Fibroblast of lung (primary cell): ENCODE measurements around the gene CNTN4. TPM values are rescaled to one million over a fixed set of nuclear protein-coding genes. Genes with fewer than 3 reads are reported as not detected.

ENCODE experiments used
- DNase-seq, 2 donors: peaks; one replicate each; pipeline versions ENCODE4 v3.0.0 to v3.0.0-alpha.2; 2010; ENCODE audit warnings: low read depth in 2 of 2
- H2AFZ ChIP-seq: 2 replicates; pipeline ENCODE4 v1.5.1; 2012; ENCODE audit warnings: low read length, control low read depth, inconsistent platforms
- H3K27ac ChIP-seq: 2 replicates; pipeline ENCODE4 v1.5.1; 2011; ENCODE audit warnings: low read length, control low read depth; ENCODE audit not compliant: insufficient read depth
- H3K27me3 ChIP-seq: 2 replicates; pipeline ENCODE4 v1.5.1; 2011; ENCODE audit warnings: mild to moderate bottlenecking, low read length; ENCODE audit not compliant: control insufficient read depth, insufficient read depth
- H3K36me3 ChIP-seq: 2 replicates; pipeline ENCODE4 v1.5.1; 2011; ENCODE audit warnings: low read length; ENCODE audit not compliant: control insufficient read depth, insufficient read depth
- H3K4me1 ChIP-seq: 2 replicates; pipeline ENCODE4 v1.5.1; 2011; ENCODE audit warnings: low read length; ENCODE audit not compliant: control insufficient read depth, insufficient read depth; ENCODE audit errors: extremely low read depth
- H3K4me2 ChIP-seq: 2 replicates; pipeline ENCODE4 v1.5.1; 2011; ENCODE audit warnings: low read length, control low read depth; ENCODE audit not compliant: insufficient read depth; ENCODE audit errors: extremely low read depth
- H3K4me3 ChIP-seq, 4 experiments: fragments of 200-600 bp in 1 of 4; sonication (generic) in 1 of 4; replicated peaks in 1 of 4; 2 replicates each; pipeline ENCODE4 v1.5.1; 2011 to 2016; ENCODE audit warnings: low read length in 4 of 4, low read depth in 3 of 4, mild to moderate bottlenecking in 3 of 4, control low read depth in 2 of 4, inconsistent platforms in 1 of 4, mixed read lengths in 1 of 4; ENCODE audit not compliant: insufficient read depth in 1 of 4; ENCODE audit errors: control extremely low read depth in 1 of 4
- H3K79me2 ChIP-seq: 2 replicates; pipeline ENCODE4 v1.5.1; 2012; ENCODE audit warnings: mild to moderate bottlenecking, low read length, inconsistent platforms; ENCODE audit not compliant: control insufficient read depth, insufficient read depth
- H3K9ac ChIP-seq: 2 replicates; pipeline ENCODE4 v1.5.1; 2011; ENCODE audit warnings: mild to moderate bottlenecking, low read length, control low read depth; ENCODE audit not compliant: insufficient read depth
- H3K9me3 ChIP-seq: 2 replicates; pipeline ENCODE4 v1.5.1; 2012; ENCODE audit warnings: low read depth, low read length; ENCODE audit not compliant: control insufficient read depth, insufficient read depth
- H4K20me1 ChIP-seq: 2 replicates; pipeline ENCODE4 v1.5.1; 2011; ENCODE audit warnings: low read length; ENCODE audit not compliant: control insufficient read depth, insufficient read depth; ENCODE audit errors: extremely low read depth
- CTCF ChIP-seq, 2 donors: IDR thresholded peaks in 1 of 2; conservative IDR thresholded peaks in 1 of 2; 1 replicate in 1 of 2; 2 replicates in 1 of 2; pipeline ENCODE4 v1.5.1; 2011 to 2012; ENCODE audit warnings: low read length in 2 of 2, control low read depth in 1 of 2, inconsistent platforms in 1 of 2, low read depth in 1 of 2, mild to moderate bottlenecking in 1 of 2
- EZH2 ChIP-seq: IDR thresholded peaks from 2 replicates; pipeline ENCODE4 v1.5.1; 2012; ENCODE audit warnings: low read length, control low read depth, mild to moderate bottlenecking; ENCODE audit errors: missing control alignments
- polyA plus RNA-seq, 2 donors: library from polyadenylated mRNA; depleted of rRNA in 1 of 2; stranded (reverse) in 1 of 2; unstranded in 1 of 2; fragments of >200 nt; gene quantifications; 2 replicates each; pipeline ENCODE4 v1.2.1, GENCODE V29; 2011 to 2012; ENCODE audit warnings: missing spikeins in 1 of 2
- total RNA-seq: library from RNA; depleted of rRNA; stranded (reverse); fragments of >200 nt; gene quantifications from 2 replicates; pipeline ENCODE4 v1.2.1, GENCODE V29; 2014

The CNTN4 gene
- total and polyA plus RNA-seq, 2 donors (not counting 1 experiment from before 2014, with no cell fraction given) = 0.17 to 0.69 TPM

GRCh38 chr3:2686816-2687502 is 588.3 kb downstream of the CNTN4 start:
- Histone ChIP-seq H4K20me1 (no peaks in the 10 kb centered on the region), H3K9ac (no peak overlapping the region), H3K27ac (no peak overlapping the region), H3K4me2 (no peak overlapping the region), H3K4me1 (no peaks in the 10 kb centered on the region), H3K79me2 (no peaks in the 10 kb centered on the region), H2AFZ (no peak overlapping the region), H3K27me3 (no peaks in the 10 kb centered on the region), H3K4me3 (no peak overlapping the region), H3K36me3 (no peaks in the 10 kb centered on the region), H3K9me3 (no peaks in the 10 kb centered on the region)
- TF ChIP-seq EZH2 = no peak
- no peak for TF ChIP-seq CTCF (conservative IDR thresholded peaks at IDR 0.05 in 1 of 2, IDR thresholded peaks at IDR 0.05 in 1 of 2; ENCODE audit: low read depth in 1 of 2, low read length in 2 of 2)
- no peak for DNase-seq

GRCh38 chr3:2697589-2697988 is 598.9 kb downstream of the CNTN4 start:
- Histone ChIP-seq H3K9me3 (no peaks in the 10 kb centered on the region), H2AFZ (no peak overlapping the region), H3K36me3 (no peaks in the 10 kb centered on the region), H3K79me2 (no peaks in the 10 kb centered on the region), H3K27ac (no peak overlapping the region), H3K4me2 (no peak overlapping the region), H3K4me1 (no peaks in the 10 kb centered on the region), H3K4me3 (no peak overlapping the region), H3K27me3 (no peaks in the 10 kb centered on the region), H4K20me1 (no peaks in the 10 kb centered on the region), H3K9ac (no peak overlapping the region)
- no peak for DNase-seq
- TF ChIP-seq EZH2 (no peak), CTCF (conservative IDR thresholded peaks at IDR 0.05 in 1 of 2, IDR thresholded peaks at IDR 0.05 in 1 of 2; ENCODE audit: low read depth in 1 of 2, low read length in 2 of 2) (no peak)

- no peak for DNase-seq
- Histone ChIP-seq H3K79me2 (no peaks in the 10 kb centered on the region), H3K4me2 (no peak overlapping the region), H3K27ac (no peak overlapping the region), H3K9me3 (no peaks in the 10 kb centered on the region), H3K36me3 (no peaks in the 10 kb centered on the region), H3K4me3 (no peak overlapping the region), H4K20me1 (no peaks in the 10 kb centered on the region), H3K4me1 (no peaks in the 10 kb centered on the region), H3K27me3 (no peaks in the 10 kb centered on the region), H2AFZ (no peak overlapping the region), H3K9ac (no peak overlapping the region)
- TF ChIP-seq EZH2 (no peak), CTCF (conservative IDR thresholded peaks at IDR 0.05 in 1 of 2, IDR thresholded peaks at IDR 0.05 in 1 of 2; ENCODE audit: low read depth in 1 of 2, low read length in 2 of 2) (no peak)
Measured at GRCh38 chr3:2701471-2701870, 602.8 kb downstream of the CNTN4 start.
